ENCODE measurements around the gene TFB1M. TPM values are rescaled to one million over a fixed set of nuclear protein-coding genes. Genes with fewer than 3 reads are reported as not detected.

TFB1M gene
- total RNA-seq (2022; extraction: Qiagen RNA extraction) = 7.4 to 9.6 TPM (median 8.9 TPM) in 5 replicates

GRCh38 chr6:155314092-155314772, at the start of gene TFB1M:
TFB1M (minus strand) TSS chr6:155314484; CDS start chr6:155314428, 56 bp downstream.

GRCh38 chr6:155263373-155264063, 50.8 kb downstream of the TFB1M start, which contains the start of gene CLDN20:
CLDN20 (plus strand) TSS chr6:155264013; CDS start chr6:155275720, 11,707 bp downstream.

Other genes with a start within 250 kb of the TFB1M start
- not detected in 5 replicates for gene CLDN20, start 50.5 kb downstream of the TFB1M start, total RNA-seq (2022; extraction: Qiagen RNA extraction)
- gene NOX3, start 141.4 kb upstream of the TFB1M start, total RNA-seq (2022; extraction: Qiagen RNA extraction) = not detected in 5 replicates

Measured in A549 treated with Hydrocortisone at 1 μM for 4 hours (cell line).